Measurements from ENCODE around the gene KRR1.
"Not testable (repeated sequence)": the region's sequence is repeated elsewhere in the genome, so short reads cannot be mapped to it uniquely, and the experiment has no call there.

The KRR1 gene

DNA sequence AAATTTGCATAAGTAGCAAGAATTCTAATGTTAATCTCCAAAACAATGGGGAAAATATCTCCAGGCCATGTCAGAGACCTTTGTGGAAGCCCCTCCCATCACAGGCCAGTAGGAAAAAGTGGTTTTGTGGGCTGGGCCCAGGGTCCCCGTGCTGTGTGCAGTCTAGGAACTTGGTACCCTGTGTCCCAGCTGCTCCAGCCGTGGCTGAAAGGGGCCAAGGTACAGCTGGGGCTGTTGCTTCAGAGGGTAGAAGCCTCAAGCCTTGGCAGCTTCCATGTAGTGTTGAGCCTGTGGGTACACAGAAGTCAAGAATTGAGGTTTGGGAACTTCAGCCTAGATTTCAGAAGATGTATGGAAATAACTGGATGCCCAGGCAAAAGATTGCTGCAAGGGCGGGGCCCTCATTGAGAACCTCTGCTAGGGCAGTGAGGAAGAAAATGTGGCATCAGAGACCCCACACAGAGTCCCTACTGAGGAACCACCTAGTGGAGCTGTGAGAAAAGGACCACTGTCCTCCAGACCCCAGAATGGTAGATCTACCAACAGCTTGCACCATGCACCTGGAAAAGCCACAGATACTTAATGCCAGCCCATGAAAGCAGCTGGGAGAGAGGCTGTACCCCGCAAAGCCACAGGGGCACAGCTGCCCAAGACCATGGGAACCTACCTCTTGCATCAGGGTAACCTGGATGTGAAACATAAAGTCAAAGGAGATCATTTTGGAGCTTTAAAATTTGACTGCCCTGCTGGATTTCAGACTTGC, 69.5 kb downstream of the KRR1 start:
- not testable (repeated sequence) for H3K27me3 ChIP-seq (ENCODE audit: control insufficient read depth in 5 of 5, insufficient read depth in 4 of 5, low read length in 5 of 5); H3K4me1 ChIP-seq (ENCODE audit: control insufficient read depth in 5 of 5, insufficient read depth in 5 of 5, low read length in 5 of 5); H3K4me3 ChIP-seq (ENCODE audit: low read depth in 1 of 5, low read length in 5 of 5); H3K36me3 ChIP-seq (ENCODE audit: control insufficient read depth in 5 of 5, insufficient read depth in 5 of 5, low read length in 5 of 5); H3K9ac ChIP-seq (ENCODE audit: low read length in 5 of 5); H3K27ac ChIP-seq (ENCODE audit: low read depth, low read length)
- peaks cover 2 to 13% (median 7%) of the 10 kb centered on the region in 5 donors for H3K9me3 ChIP-seq (ENCODE audit: control insufficient read depth in 5 of 5, low read length in 5 of 5)
